PFSK-1 (cell line): ENCODE data around the gene E2F1.

ENCODE experiments used
- FOXP2 ChIP-seq: optimal IDR thresholded peaks from 2 replicates; pipeline ENCODE3; 2011; ENCODE audit warnings: borderline replicate concordance, control low read depth, inconsistent platforms; ENCODE audit not compliant: insufficient read depth; ENCODE audit errors: extremely low read length, extremely low read depth
- POLR2AphosphoS5 ChIP-seq: IDR thresholded peaks from 2 replicates; pipeline ENCODE4 v1.6.1; 2012; ENCODE audit warnings: low read depth, mild to moderate bottlenecking, control low read depth, low read length, moderate library complexity
- SIN3A ChIP-seq: IDR thresholded peaks from 2 replicates; pipeline ENCODE4 v1.6.1; 2012; ENCODE audit warnings: mild to moderate bottlenecking, low read length, moderate library complexity, borderline replicate concordance; ENCODE audit not compliant: insufficient read depth
- TAF1 ChIP-seq: IDR thresholded peaks from 2 replicates; pipeline ENCODE4 v1.6.1; 2012; ENCODE audit warnings: low read length, control low read depth, borderline replicate concordance; ENCODE audit not compliant: insufficient read depth
- TF ChIP-seq, protein P1 (sequence below), 2 experiments: IDR thresholded peaks; 2 replicates each; pipeline versions ENCODE4 v1.6.1 to v1.8.0; 2011 to 2012; ENCODE audit warnings: low read depth in 2 of 2, low read length in 2 of 2, control low read depth in 1 of 2, inconsistent platforms in 1 of 2, mild to moderate bottlenecking in 1 of 2, moderate library complexity in 1 of 2; ENCODE audit not compliant: insufficient read depth in 1 of 2

E2F1 gene

DNA sequence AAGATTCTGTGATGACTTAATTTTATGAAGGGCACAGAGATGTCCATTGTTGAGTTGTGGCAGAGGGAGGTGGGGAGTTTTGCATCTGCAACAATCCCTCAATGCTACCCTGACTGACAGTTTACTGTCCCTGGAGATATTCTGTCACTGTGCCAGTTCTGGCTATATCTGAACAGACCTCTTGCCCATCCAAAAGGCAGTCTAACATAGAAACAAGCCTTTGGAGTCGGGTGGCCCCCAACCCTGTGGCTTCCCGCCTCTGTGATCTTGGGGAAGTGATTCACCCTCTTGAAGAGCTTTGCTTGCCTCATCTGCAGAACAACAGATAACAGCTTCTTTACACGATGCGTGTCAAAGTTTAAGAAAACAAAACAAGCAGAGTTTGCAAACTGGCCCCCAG lies 3.8 kb upstream of the E2F1 start:
- TF ChIP-seq, protein P1, sequence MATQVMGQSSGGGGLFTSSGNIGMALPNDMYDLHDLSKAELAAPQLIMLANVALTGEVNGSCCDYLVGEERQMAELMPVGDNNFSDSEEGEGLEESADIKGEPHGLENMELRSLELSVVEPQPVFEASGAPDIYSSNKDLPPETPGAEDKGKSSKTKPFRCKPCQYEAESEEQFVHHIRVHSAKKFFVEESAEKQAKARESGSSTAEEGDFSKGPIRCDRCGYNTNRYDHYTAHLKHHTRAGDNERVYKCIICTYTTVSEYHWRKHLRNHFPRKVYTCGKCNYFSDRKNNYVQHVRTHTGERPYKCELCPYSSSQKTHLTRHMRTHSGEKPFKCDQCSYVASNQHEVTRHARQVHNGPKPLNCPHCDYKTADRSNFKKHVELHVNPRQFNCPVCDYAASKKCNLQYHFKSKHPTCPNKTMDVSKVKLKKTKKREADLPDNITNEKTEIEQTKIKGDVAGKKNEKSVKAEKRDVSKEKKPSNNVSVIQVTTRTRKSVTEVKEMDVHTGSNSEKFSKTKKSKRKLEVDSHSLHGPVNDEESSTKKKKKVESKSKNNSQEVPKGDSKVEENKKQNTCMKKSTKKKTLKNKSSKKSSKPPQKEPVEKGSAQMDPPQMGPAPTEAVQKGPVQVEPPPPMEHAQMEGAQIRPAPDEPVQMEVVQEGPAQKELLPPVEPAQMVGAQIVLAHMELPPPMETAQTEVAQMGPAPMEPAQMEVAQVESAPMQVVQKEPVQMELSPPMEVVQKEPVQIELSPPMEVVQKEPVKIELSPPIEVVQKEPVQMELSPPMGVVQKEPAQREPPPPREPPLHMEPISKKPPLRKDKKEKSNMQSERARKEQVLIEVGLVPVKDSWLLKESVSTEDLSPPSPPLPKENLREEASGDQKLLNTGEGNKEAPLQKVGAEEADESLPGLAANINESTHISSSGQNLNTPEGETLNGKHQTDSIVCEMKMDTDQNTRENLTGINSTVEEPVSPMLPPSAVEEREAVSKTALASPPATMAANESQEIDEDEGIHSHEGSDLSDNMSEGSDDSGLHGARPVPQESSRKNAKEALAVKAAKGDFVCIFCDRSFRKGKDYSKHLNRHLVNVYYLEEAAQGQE (IDR thresholded peaks at IDR 0.05; ENCODE audit: insufficient read depth in 1 of 2, low read depth in 2 of 2, low read length in 2 of 2): no peak
- no peak for TF ChIP-seq POLR2AphosphoS5
- TF ChIP-seq SIN3A: no peak
- TF ChIP-seq FOXP2: no peak
- TF ChIP-seq TAF1: no peak

DNA sequence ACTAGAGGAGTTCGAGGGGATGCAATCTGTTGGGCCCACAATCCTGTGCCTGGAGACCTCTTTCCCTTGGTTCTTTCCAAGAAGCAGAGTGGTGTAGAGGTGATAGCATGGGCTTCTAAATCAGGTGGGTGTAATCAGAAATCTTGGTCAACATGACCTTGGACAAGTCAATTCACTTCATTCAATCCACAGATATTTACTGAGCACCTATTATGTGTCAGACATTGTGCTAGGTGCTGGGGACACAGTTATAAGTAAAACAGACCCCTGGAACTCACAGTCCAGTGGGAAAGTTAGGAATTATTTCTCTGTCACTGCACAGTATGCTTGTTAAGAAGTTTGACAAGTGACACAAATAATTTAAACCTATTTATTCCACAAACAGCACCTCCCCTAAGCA lies 3.3 kb upstream of the E2F1 start:
- TF ChIP-seq SIN3A (no peak), POLR2AphosphoS5 (no peak), TAF1 (no peak), FOXP2 (no peak)
- TF ChIP-seq, protein P1 (IDR thresholded peaks at IDR 0.05; ENCODE audit: insufficient read depth in 1 of 2, low read depth in 2 of 2, low read length in 2 of 2): no peak

DNA sequence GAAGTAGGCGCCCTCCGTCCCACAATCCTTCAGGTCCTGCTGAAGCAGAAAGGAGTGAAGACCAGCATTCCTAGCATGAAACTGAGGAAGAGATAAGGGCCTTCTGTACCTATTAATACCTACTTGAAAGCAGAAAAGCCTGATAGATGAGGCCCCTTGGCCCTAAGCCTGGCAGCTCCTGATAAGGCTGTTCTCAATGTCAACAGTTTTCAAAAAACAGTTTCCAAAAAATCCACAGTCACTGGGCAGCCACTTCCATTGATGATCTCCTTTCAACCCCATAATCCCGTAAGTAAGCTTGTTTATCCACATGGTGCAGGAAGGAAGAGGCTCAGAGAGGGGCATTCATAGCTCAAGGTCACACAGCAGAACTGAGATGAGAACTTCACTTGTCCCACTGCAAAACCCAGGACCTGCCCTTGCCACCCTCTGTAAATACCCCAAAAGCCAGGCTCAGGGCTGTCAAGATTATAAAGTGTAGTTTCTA lies 2.8 kb upstream of the E2F1 start:
- TF ChIP-seq, protein P1 (IDR thresholded peaks at IDR 0.05; ENCODE audit: insufficient read depth in 1 of 2, low read depth in 2 of 2, low read length in 2 of 2): no peak
- no peak for TF ChIP-seq FOXP2
- TF ChIP-seq SIN3A: no peak
- TF ChIP-seq TAF1: no peak

DNA sequence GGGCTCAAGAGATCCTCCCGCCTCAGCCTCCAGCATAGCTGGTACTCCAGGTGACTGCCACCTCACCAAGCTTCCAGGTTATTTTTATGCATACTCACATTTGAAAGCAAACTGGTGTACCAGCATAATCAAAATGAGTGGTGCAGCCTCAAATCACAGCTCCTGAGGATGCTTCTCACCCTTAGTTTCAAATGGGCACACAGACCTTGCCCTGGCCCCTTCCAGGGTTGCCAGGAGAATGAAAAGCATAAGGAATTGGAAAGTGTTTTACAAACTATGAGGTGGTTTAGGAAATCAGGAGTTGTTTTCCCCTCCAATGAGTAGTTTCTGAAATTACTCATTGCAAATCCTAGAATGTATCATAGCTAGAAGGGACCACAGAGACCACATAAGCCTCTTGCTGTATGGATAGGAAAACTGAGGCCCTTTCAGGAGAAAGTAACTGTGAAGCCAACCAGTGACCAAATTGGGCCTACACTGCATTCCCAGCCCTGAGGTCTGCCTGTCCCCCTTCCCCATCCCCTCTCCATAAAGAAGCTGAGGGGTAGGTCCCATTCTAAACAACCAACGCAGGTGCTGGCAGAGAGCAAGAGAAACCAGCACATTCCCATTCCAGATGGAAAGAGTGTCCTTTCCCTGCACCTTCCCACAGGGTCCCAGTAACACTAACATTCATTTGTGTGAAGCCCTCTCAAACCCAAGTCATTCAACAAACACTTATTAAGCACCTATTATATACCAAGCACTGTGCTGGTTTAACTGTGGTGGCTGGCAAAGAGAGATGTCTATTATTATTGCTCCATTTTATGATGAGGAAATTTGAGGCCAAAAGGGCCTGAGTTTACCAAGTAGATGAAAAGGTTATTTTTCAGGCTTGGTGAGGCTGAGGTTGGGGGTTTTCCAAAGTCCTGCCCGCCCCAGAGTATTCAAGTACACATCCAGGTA lies 2.1 kb upstream of the E2F1 start:
- no peak for TF ChIP-seq POLR2AphosphoS5
- TF ChIP-seq FOXP2: no peak
- no peak for TF ChIP-seq TAF1
- TF ChIP-seq, protein P1 (IDR thresholded peaks at IDR 0.05; ENCODE audit: insufficient read depth in 1 of 2, low read depth in 2 of 2, low read length in 2 of 2): no peak
- no peak for TF ChIP-seq SIN3A
